HG02938 (cell line): ENCODE data around the gene RCAN2.
A peak's percentile ranks its signal among the peaks of the same experiment; 100 is the strongest.
"Not testable (repeated sequence)": the region's sequence is repeated elsewhere in the genome, so short reads cannot be mapped to it uniquely, and the experiment has no call there.

ENCODE experiments used
- ATAC-seq: cut with Tn5 transposase; IDR thresholded peaks from one replicate; pipeline ENCODE4 v1.9.1; 2021; ENCODE audit warnings: mild to moderate bottlenecking, moderate library complexity; ENCODE audit not compliant: unreplicated experiment

Gene RCAN2

DNA sequence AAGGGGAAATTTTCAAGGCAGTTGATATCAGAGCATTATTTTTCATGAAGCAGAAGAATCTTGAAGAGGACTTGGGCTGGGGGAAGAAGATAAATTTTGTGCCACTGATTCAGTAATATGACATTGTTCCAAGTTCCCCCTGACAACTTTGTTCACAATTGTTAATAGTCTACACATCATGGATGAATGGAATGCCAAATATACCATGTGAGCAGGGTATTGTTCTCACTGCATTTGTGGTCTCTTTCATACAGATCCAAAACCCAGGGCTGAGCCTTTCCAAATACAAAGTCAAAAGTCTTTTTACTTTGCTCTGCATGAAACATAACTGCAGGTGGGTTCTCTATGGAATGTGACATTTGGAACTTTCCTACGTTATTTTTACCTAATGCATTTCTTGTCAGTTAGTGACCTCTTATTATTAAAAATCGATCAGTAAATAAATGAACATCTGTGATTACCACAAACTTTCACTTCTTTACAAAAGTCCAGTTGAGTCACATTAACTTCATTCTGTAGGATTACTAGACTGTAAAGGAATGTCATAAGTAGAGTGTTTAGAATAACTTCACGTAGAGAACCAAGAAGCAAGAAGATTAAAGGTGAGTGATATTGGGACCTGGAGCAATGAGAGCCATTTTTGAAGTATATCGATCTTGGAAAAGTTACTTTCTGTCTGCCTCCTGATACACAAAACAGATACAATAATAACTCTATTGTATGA, 100.9 kb downstream of the RCAN2 start:
- ATAC-seq: no peak

DNA sequence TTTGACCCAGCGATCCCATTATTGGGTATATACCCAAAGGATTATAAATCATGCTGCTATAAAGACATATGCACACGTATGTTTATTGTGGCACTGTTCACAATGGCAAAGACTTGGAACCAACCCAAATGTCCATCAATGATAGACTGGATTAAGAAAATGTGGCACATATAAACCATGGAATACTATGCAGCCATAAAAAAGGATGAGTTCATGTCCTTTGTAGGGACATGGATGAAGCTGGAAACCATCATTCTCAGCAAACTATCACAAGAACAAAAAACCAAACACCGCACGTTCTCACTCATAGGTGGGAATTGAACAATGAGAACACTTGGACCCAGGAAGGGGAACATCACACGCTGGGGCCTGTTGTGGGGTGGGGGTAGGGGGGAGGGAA, 103.5 kb downstream of the RCAN2 start:
- ATAC-seq: not testable (repeated sequence)

DNA sequence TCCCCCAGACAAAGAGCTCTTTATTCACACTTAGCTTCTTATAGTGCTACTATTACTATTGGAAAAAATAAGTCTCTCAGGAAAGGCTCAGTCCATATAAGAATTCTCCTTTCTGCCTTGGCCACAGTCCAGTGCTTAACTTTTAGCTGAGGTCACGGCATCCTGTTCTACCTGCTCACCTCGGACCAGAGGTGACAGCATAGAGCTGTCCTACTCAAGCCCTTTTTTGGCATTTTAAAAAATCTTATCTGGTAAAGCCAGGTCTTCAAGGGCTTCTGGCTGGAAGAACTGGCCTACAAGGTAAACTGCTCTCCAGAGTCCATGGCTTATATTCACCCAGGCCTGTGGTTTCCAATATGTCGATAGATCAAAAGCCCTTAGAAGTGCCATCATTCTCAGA, 109.7 kb downstream of the RCAN2 start:
- ATAC-seq: no peak

DNA sequence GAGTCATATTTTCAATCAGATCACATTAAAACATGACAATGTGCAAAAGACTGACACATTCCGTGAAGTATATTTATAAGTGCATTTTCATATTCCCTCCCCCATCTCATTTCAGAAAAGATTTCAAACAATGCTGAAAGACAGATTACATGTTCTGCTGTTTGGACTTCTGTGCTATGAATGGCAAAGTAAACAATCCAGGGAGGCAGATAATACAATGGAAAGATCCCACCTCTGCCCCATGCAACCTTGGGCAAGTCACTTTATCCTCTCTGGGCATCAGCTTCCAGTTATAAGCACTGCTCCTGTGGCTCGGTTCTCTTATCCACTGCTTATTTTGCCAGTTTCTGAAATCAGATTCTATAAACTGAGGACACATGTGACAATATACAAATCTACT, 110.2 kb downstream of the RCAN2 start:
- no peak for ATAC-seq

DNA sequence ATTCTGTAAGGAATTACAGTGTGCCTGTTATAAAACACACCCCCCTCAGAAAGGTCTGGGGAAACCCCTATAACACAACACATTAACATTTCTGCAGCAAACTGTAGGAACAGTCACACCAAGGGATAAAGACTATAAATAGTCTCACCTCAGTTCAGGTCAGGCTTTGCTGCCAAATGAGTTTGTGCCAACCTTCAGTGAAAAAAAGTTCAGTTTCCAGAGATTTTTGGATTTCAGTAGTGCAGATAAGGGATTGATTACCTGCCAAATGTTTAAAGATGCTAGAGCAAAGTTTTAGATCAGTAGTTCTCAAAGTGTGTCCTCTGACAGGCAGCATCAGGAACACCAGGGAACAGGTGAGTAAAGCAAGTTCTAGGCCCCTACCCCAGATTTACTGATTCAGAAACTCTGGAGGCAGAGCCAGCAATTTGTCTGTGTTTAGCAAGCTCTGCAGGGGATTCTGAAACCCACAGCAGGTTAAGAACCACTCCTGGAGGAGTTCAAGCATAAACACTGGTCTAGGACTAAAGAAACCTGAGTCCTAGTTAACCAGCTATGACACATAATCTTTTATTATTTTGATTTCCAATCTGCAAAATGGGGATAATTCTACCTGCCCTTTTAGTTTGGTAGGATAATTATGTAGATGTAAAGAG, 111.0 kb downstream of the RCAN2 start:
- ATAC-seq: no peak

DNA sequence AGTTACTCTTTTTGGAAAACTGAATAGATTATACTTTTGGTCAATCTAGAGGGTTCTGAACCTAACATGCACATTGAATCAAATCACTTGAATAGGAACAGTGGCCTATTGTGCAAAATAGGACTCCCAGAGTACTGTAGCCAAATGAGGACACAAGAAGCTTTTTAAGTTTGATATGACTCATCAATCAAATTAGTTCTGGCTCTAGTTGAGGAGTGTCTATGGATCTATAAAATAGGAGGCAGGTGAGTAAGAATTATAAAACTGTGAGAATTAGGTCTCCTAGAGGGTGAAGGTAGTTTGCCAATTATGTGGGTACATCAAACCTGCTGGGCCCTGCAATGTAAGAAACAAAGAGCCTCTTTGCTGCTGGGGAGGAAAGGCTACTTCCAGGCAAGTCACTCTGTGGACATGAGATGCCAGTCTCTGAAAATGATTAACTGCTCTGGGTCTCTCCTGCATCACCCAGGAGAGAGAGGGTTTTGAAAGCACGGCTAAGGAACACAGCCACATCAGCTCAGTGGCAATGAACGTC, 112.3 kb downstream of the RCAN2 start:
- ATAC-seq: no peak

DNA sequence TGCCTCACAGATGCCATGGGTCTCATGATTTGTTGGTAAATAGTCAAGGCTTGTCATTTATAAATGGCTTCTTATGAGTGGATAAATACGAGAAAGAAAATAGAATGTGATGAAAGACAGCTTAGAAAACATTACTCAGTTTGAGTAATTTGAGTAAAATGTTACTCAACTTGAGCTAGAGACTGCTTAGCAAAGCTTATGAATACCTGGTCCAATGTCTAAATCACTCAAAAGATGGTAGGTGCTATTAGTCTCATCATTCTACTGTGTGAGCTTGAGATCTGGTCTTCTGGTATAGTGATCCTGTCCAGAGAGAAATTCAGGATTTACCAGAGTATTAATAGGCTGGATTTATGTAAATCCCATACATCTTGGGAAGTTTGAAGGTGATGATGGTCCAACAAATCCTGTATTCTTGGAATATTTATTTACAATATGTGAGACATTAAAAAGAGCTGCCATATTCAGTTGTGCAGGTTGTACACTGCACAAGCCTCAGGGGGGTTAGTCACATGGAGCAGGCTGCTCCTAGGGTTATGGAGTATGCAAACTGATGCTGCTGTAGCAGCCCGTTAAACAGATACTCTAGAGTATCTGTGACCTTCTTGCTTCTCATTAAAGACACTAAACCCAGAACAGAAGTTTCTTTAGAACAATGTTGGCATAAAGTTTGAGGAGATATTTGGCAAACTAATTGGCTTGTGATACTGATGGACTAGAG, 112.9 kb downstream of the RCAN2 start:
- no peak for ATAC-seq

DNA sequence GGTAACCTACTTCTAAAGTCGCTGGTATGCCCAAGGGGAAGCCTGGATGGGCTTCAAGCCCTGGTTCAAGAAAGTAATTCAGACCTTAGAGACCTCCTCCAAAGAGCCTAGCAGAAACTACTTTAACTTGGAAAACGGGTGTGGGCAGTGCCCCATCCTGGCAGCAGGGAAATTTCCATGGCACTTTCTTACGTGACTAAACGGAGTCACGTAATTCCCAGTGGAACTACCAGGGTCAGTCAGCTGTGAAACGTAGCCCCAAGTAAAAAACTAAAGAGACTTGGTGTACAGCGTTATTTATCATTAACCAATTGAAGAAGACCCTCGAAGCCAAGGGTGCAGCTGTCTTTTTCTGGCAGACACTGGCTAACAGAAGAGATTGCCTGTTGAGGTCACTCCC, 114.0 kb downstream of the RCAN2 start:
- ATAC-seq: no peak

DNA sequence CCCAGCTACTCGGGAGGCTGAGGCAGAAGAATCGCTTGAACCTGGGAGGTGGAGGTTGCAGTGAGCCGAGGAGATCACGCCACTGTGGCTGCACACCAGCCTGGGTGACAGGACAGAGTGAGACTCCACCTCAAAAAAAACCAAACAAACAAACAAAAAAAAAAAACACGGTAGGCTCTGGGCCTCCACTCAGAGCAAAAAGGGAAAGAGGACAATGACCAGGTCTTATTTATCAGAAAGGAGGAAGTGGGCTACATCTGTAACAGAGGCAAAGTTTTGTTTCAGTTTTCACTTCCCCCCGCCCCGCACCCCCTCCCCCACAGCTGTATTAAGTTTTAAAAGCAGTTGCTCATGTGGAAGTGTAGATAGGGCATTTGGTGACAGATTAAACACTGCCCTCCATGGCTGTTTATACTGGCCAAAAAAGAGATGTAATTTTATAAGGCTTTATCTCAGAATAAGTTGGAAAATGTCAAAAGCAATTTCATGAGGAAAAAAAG, 114.6 kb downstream of the RCAN2 start:
- ATAC-seq: peak; percentile 97

DNA sequence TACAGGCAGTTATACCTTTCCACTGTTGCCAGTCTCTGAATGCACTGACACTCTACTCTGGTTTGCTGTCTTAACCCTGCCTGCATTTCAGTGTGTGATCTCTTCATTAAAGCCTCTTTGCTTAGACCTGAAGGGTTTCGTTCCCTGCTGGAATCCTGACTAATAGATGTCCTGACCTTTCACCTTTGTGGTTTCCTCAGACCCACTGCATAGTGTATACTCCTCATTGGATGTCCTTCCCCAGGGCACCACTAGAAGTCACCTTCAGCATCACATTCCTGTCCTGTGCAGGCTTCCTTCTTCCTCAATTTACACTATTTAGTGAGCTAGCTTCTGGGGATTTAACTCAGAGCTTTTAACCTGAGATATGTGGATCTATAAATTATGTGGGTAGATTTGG, 120.6 kb downstream of the RCAN2 start:
- ATAC-seq: no peak

DNA sequence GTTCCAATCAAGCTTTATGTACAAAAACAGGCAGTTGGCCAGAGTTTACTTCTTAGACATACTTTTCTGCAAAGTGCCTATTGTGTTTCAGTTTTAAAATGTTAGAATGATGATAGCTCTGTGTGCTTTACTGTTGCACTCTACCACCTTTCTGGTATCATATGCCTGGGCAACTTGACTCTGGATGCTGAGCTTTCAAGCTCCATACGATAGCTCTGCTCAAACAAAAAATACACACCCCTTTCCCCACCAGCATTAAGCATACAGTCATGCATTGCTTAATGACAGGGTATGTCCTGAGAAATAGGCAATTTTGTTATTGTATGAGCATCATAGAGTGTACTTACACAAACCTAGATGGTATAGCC, 123.1 kb downstream of the RCAN2 start:
- no peak for ATAC-seq

DNA sequence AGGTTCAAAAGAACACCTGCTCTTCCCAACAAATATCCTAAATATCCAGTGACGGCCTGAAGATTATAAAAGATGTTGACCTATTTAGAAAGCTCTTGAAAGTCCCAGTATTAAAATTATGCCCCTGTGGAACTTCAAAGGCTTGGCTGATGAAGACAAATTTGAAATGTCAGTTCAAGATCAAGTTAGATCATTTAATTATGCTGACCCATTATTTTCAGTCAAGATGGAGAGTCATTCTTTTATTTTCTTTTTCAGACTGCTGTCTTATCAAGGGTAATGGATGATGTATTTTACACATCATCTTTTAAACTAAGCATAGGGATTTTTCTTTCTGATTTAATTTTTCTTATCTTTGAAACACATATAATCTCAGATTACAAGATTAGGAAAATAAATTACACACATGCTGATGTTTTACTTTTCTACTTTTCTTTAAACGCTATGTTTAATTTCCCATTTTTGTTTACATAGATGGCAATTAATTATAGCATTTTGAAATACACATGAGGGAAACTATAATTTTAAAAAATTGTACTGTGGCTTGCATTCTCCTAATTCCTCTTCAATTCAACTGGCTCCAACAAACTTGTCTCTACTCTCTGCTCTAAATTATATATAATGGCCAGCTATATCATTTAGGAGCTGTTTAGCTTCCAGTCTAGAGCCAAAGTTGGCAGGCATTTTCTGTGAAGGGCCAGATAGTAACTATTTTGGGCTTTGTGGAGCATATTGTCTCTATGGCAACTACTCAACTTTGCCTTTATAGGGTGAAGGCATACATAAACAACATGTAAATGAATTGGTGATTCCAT, 123.7 kb downstream of the RCAN2 start:
- no peak for ATAC-seq

DNA sequence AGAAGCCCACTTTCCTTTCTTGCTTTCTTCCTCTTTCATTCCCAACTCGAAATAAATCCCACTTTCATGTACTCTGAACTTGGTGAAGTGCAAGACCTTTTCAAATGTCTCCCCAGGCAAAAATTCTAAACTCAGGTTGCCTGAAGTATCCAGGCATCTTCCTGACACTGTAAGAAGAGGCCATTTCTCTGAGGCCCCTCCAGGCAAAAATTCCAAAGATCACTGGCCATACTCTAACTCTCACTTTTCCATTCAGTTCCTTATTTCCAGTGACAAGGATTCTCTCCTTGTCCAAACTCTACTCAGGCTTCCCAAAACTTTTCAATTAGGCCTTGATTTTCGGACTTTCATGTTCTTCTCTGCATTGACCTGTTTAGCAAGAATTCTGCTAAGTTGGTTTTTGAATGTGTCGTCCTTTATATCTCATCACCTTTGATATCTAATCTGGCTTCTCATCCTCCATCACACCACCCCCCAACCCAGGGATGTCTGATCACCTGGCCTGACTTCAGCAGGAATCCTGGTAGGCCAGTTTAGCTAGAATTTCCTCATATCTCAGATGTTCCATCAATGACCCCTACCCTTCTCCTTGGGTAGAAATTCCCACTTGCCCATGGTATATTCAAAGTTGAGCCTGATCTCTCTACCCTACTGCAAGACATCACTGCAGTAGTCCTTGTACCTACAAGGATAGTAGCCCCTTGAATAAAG, 124.9 kb downstream of the RCAN2 start:
- no peak for ATAC-seq

DNA sequence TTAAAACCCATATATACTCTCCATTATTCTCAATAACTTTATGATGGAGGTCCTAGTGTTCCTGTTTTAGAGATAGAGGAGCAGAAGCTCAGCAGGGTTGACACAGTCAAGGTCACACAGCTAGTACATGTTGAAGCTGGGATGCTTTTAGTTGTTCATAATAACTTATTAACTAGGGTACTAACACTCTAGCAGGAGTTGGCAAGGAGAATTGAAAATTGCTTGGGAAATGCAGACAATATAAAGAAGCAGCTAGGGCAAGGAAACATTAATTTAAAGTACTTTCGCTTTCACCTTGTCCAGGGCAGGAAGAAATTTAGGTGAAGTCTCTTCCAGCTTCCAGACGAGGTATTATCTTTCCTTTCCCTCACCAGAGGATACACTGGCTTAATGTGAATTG, 133.7 kb downstream of the RCAN2 start:
- no peak for ATAC-seq

DNA sequence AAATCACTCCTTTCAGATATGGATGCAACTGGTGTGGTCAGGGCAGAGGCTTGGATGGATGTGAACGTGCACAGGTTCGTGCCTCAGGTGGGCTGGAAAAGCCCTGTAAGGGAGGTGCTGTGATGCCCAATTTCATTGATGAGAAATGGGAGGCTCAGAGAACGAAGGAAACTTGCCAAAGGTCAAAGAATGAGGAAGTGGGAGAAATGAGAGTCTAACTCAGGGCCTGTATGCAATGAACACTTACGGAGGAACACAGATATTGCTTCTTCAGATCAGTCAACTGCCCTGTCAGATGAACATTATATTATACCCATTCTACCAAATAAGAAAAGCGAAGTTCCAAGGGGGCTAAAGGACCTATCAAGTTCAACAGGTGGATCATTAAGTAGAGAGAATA, 134.7 kb downstream of the RCAN2 start:
- ATAC-seq: no peak

DNA sequence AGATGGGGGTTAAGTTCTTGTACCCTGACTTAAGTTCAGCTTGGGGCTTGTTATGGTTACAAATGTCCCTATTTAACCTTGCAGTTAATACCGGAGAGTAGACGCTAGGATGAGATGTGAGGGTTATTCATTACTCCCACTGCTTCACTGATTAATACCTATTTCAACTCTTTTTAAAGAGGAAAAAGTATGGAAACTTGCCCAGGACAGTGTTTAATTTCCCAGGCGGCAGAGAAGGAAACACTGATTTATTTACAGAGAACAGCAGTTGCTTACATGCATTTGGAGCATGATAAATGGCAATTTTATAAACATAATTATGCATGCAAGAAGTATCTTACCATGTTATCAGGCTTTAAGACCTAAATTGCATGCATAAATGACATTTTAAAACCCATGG, 137.7 kb downstream of the RCAN2 start:
- ATAC-seq: no peak

DNA sequence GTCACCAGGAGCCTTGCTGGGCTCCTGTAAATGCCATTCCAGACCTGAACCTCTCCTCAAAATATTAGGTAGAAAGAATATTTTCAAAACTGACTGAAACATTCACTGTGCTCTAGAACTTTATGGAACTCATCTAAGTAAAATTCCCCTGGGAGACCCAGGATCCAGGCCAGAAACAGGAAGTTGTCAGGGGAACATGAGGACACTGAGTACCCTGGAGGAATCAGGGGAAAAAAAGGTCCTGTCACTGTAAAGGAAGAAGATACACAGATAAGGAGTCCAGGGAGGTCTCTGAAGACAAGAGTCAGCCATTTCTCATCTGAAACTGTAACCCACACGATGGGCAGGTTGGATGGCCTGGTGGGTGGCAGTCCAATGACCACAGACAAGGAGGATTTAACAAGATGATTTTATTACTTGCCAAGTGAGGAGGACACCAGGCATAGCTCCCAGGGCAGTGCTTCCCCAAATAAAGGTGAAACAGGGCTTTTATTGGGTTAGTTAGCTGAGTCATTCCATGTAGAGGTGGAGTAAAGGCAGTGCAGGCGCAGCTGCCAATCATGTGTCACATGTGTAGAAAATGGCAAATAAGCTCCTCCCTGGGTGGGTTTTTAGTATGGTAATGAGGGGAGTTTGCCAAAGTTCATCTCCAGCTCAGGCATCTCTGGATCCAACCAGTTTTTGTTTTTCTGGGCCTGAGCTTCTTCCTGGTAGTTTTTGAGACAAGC, 138.5 kb downstream of the RCAN2 start:
- no peak for ATAC-seq

DNA sequence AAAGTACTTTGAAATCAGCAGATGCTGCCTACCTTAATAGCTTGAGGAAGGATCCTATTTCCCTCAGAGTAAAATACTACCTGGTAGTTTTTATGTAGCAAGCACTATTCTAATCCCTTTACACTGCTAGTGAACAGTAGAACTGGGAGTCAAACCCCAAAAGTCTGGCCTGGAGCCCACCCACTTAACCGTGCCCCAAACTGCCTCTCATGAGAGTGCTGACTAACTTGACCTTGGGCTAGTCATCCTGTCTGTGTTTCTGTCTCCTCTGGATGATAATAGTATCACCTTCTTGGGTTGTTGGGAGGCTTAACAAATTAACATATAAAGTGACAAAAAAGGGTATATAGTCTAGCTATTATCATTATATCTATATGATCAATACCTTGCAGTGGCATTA, 140.5 kb downstream of the RCAN2 start:
- ATAC-seq: no peak

DNA sequence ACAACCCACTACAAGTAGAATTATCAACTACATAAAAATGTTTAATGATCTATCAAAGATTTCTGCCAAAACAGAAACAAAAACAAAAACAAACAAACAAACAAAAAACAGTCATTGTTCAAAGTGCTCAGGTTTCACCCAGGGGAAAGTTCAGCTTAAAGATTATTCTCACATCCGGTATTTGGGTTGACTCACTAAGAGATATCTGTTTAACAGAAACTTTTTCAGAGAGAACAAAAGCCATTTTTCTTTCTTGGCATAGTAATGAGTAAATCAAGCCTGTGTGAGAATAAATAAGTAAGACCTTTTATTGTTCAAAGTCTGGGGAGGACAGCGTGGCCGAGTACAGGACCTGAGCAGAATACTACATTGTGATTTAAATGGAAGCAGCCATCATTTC, 143.6 kb downstream of the RCAN2 start:
- ATAC-seq: no peak

DNA sequence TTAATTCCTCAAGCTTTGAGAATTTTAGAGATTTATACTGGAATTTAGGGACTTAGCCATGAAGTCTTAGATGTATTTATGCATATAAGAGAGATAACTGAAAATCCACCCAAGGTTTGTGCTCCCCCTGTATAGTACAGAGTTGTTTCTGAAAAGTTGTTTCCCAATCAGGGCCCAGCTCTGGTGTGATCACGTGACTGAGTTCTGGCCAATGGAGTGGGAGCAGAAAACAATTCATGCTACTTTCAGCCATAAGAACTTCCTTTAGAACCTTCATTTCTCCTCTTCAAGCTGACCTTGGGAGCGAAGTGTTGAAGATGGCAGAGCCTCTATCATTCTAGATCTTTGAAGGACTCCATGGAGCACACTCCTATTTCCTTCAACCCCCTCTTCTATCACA, 151.0 kb downstream of the RCAN2 start:
- ATAC-seq: no peak
